Measurements from ENCODE around the gene GABRP.
"Not testable (repeated sequence)": the region's sequence is repeated elsewhere in the genome, so short reads cannot be mapped to it uniquely, and the experiment has no call there.

- not testable (repeated sequence) for TF ChIP-seq CTCF, POLR2AphosphoS5, EP300, POLR2A (IDR thresholded peaks at IDR 0.05)
Measured at GRCh38 chr5:170762298-170762697, 21.2 kb upstream of the GABRP start.
